ENCODE data around the gene COQ2.
"Not testable (repeated sequence)": the region's sequence is repeated elsewhere in the genome, so short reads cannot be mapped to it uniquely, and the experiment has no call there.

The COQ2 gene, protein sequence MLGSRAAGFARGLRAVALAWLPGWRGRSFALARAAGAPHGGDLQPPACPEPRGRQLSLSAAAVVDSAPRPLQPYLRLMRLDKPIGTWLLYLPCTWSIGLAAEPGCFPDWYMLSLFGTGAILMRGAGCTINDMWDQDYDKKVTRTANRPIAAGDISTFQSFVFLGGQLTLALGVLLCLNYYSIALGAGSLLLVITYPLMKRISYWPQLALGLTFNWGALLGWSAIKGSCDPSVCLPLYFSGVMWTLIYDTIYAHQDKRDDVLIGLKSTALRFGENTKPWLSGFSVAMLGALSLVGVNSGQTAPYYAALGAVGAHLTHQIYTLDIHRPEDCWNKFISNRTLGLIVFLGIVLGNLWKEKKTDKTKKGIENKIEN

DNA sequence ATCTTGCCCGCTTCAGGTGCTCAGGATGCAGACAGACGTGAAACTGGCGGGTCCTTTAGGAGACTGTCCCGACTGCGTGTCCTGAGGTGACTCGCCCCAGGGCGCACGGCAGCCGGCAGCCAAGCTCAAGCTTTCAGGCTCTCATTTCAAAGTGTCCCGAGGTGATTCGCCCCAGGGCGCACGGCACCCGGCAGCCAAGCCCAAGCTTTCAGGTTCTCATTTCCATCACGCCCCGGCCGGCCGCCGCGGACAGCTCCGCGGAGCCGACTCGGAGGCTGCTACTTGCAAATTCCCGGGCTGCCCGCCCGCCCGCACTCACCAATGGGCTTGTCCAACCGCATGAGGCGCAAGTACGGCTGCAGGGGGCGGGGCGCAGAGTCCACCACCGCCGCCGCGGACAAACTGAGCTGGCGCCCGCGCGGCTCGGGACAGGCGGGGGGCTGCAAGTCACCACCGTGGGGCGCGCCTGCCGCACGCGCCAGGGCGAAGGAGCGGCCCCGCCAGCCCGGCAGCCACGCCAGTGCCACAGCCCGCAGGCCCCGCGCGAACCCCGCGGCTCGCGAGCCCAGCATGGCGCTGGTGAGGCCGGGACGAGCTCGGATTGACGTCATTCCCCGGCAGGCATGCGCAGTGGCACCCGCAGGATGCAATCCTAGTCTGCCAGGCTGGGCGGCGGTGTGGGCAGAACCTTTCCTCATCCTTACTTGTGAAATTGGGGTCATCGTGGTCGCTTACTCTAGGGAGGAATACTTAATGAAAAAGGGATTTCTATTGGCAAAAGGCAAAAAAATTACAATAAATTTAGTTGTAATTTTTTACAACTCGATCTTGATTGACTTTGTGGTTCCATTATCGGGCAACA is at the start of gene COQ2:
Gene COQ2, minus strand, starts transcription at position 606 of the 862 bp plus-strand sequence. Its CDS starts 34 bp downstream, at position 572.
- peak; percentile 73 to 98 (median 93) for DNase-seq

- DNase-seq, result no peak
These were observed 47.4 kb upstream of the COQ2 start for GRCh38 chr4:83331956-83332355.

- DNase-seq, result no peak
These were observed 45.0 kb upstream of the COQ2 start for GRCh38 chr4:83329521-83330110.

GRCh38 chr4:83328521-83329187 is 44.1 kb upstream of the COQ2 start:
- DNase-seq, result no peak

- DNase-seq, result peak in 2 of 51 donors; percentile 1 to 5
These were observed 41.9 kb upstream of the COQ2 start for GRCh38 chr4:83326546-83326945.

- not testable (repeated sequence) for DNase-seq
These were observed 40.7 kb upstream of the COQ2 start for GRCh38 chr4:83325306-83325705.

DNA sequence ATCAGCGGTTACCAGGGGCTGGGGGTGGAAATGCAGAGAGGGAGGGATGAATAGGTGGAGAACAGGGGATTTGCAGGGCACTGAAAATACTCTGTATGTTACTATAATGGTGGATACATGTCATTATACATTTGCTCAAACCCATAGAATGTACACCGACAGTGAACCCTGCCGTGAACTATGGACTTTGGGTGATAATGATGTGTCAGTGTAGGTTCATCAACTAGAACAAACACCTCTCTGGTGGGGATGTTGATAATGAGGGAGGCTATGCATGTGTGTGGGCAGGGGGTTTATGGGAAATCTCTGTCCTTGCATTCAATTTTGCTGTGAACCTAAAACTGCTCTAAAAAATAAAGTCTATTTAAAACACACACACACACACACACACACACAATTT is 38.5 kb upstream of the COQ2 start:
- DNase-seq, result no peak

DNA sequence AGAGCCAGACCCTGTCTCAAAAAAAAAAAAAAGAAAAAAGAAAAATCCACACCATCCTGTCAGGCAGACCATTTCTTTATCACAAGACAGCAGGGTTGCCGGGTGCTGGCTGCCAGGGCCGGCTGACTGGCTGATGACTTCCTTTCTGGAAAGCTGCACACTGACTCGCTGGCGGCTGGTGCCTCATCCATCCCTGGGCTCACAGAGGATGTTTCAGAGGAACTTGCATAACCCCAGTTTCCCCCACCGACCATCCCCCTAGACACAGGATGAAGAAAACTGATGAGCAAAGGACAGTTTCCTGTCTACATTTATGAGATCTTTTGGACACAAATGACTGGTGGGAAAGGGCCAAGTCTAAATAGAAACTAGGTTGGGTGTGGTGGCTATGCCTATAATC is 36.0 kb upstream of the COQ2 start:
- peak in 27 of 51 donors; percentile 2 to 46 (median 14) for DNase-seq

DNA sequence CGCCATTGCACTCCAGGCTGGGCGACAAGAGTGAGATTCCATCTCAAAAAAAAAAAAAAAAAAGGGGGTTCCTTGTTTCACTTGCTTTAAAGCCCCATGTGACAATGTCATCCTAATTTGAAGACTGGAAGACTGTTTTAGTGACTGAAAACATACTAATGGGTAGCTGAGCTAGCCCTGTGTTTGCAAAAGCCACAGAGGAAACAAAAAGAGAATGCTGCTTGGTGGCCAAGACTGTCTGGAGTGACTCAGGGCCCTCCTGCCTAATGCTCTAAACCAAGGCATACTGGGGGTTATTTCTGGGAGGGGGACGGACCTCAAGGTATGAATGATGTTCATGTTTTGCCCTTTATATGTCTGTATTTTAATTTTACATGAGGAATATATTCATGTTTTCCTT is 34.1 kb upstream of the COQ2 start:
- no peak for DNase-seq

DNA sequence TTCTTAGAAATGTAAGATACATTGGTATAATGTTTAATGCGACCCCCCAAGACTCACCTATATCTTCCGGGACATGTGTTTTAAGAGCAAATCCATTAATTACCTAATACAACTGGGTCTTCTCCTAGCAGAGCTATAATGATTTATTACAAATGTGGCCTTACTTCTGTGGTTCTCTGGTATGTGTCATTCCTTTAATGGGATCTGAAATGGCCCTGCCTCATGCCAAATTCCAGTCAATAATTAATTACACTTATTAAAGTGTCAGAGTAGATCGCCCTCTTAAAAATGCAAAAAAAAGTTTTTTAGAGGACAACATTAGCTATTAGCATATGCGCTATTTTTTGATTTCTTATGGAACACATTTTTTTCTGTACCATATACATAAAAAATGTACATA is 33.1 kb upstream of the COQ2 start:
- no peak for DNase-seq

GRCh38 chr4:83316459-83317165 is 32.0 kb upstream of the COQ2 start:
- DNase-seq, result no peak

GRCh38 chr4:83315341-83315870 is 30.8 kb upstream of the COQ2 start:
- DNase-seq, result no peak

- DNase-seq, result no peak
These were observed 24.1 kb upstream of the COQ2 start for GRCh38 chr4:83308672-83309071.

DNA sequence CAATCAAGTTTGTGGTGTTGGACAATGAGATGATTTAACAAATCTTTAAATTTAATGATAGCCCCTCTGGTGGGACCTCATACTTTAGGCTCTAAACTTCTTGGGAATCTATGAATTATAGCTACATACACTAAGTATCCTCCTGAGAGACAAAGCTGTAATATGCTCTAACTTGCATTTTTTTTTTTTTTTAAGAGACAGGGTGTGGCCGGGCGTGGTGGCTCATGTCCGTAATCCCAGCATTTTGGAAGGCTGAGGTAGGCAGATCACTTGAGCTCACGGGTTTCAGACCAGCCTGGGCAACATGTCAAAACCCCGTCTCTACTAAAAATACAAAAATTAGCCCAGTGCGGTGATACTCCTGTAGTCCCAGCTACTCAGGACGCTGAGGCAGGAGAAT is 23.3 kb upstream of the COQ2 start:
- DNase-seq, result no peak

- DNase-seq, result no peak
These were observed 20.6 kb upstream of the COQ2 start for GRCh38 chr4:83305187-83305586.

DNA sequence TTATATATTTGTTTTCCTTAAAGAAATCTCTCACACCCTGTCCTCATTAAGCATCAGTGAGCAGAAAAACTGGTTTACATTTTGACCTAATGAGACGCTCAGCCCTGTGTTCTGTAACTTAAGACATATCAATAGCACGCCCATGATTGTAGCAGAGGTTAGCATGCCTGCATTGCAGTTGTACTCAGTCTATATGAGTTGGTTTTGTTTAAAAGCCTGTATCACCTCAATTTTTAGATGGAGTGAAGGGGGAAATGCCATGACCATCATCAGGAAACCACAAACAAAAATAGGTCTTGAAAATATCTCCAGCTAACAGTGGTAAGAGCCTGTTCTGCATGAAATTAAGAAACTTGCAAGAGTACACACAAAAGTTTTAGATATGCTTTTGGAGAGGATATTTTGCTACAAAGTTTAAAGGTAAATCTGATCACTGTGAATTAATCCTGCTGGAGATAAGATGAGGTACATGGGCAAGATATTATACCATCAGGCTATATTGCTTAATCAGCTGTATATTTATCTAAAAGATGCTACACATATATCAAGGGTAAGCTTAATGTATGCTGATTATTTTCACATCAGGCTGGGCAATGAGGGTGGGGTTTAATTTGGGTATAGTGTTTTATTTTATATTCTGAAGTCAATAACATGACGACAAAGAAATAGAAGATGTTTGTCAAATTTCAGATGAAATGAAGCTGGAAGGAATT is 13.1 kb upstream of the COQ2 start:
- no peak for DNase-seq

DNA sequence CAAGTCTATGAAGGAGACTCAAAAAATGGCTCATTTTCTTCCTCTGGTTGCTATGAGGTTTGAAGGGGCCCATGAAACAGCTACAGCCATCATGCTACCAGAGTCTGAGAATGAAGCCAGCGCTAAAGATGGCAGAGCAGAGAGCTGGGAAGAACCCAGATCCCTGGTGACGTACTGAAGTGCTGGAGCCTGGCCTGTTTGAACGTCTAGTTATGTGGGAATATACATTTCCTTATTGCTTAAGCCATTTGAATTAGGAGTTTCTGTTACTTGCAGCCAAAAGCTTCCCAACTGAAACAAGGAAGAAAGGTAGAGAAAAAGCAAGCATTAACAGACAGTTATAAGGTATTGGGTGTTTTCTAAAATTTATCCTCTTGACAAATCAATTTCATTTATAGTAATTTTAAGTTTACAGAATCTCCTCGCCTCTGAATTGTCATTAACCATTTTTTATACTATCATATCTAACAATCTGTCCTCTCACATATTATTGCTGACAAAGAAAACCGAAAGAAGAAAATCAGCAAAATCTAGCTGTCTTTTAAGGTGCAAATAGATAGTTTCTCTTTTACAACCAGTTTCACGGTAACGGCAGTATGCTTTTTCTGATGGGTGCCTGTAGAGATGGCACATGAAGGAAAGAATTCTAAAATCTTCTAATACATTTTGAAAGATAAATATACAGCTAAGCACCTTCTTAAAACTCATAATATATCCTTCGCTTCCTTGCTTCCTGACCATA is 8.9 kb upstream of the COQ2 start:
- no peak for DNase-seq

DNA sequence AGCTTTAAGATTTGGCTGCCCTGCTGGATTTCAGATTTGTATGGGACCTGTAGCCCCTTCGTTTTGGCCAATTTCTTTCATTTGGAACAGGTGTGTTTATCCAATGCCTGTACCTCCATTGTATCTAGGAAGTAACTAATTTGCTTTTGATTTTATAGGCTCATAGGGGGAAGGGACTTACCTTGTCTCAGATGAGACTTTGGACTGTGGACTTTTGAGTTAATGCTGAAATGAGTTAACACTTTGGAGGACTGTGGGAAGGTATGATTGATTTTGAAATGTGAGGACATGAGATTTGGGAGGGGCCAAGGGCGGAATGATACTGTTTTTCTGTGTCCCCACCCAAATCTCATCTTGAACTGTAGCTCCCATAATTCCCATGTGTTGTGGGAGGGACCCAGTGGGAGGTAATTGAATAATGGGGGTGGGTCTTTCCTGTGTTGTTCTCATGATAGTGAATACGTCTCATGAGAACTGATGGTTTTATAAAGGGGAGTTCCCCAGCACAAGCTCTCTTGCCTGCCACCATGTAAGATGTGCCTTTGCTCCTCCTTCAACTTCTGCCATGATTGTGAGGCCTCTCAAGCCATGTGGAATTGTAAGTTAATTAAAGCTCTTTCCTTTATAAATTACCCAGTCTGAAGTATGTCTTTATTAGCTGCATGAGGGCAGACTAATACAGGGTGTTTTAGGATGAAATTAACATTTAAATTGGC is 5.6 kb upstream of the COQ2 start:
- not testable (repeated sequence) for DNase-seq

GRCh38 chr4:83288381-83288780 is 3.8 kb upstream of the COQ2 start:
- DNase-seq, result not testable (repeated sequence)
